ENCODE measurements around the gene EEPD1.
"Not testable (repeated sequence)": the region's sequence is repeated elsewhere in the genome, so short reads cannot be mapped to it uniquely, and the experiment has no call there.

The EEPD1 gene

GRCh38 chr7:36129048-36129534 lies 24.0 kb upstream of the EEPD1 start:
- DNase-seq (ENCODE audit: low read depth), result peak; percentile 73

- DNase-seq (ENCODE audit: low read depth), result no peak
Measured at GRCh38 chr7:36130236-36130945, 22.7 kb upstream of the EEPD1 start.

- DNase-seq (ENCODE audit: low read depth), result no peak
Measured at GRCh38 chr7:36131026-36131425, 22.0 kb upstream of the EEPD1 start.

GRCh38 chr7:36131499-36131898 lies 21.6 kb upstream of the EEPD1 start:
- DNase-seq (ENCODE audit: low read depth), result no peak

- DNase-seq (ENCODE audit: low read depth), result no peak
Measured at GRCh38 chr7:36132012-36132411, 21.0 kb upstream of the EEPD1 start.

GRCh38 chr7:36135700-36136099 lies 17.4 kb upstream of the EEPD1 start:
- DNase-seq (ENCODE audit: low read depth), result no peak

GRCh38 chr7:36137258-36137657 lies 15.8 kb upstream of the EEPD1 start:
- DNase-seq (ENCODE audit: low read depth), result no peak

GRCh38 chr7:36137754-36138153 lies 15.3 kb upstream of the EEPD1 start:
- no peak for DNase-seq (ENCODE audit: low read depth)

- no peak for DNase-seq (ENCODE audit: low read depth)
Measured at GRCh38 chr7:36138209-36138608, 14.8 kb upstream of the EEPD1 start.

GRCh38 chr7:36141351-36141750 lies 11.7 kb upstream of the EEPD1 start:
- no peak for DNase-seq (ENCODE audit: low read depth)

- no peak for DNase-seq (ENCODE audit: low read depth)
Measured at GRCh38 chr7:36141850-36142249, 11.2 kb upstream of the EEPD1 start.

GRCh38 chr7:36144189-36144588 lies 8.9 kb upstream of the EEPD1 start:
- no peak for DNase-seq (ENCODE audit: low read depth)

GRCh38 chr7:36145686-36146085 lies 7.4 kb upstream of the EEPD1 start:
- DNase-seq (ENCODE audit: low read depth), result no peak

GRCh38 chr7:36147361-36147760 lies 5.7 kb upstream of the EEPD1 start:
- DNase-seq (ENCODE audit: low read depth), result no peak

- no peak for DNase-seq (ENCODE audit: low read depth)
Measured at GRCh38 chr7:36148422-36149065, 4.5 kb upstream of the EEPD1 start.

GRCh38 chr7:36149240-36149639 lies 3.8 kb upstream of the EEPD1 start:
- not testable (repeated sequence) for DNase-seq (ENCODE audit: low read depth)

- DNase-seq (ENCODE audit: low read depth), result no peak
Measured at GRCh38 chr7:36149694-36150452, 3.2 kb upstream of the EEPD1 start.

- no peak for DNase-seq (ENCODE audit: low read depth)
Measured at GRCh38 chr7:36151921-36152755, 916 bp upstream of the EEPD1 start.

GRCh38 chr7:36153571-36154097 lies 580 bp downstream of the EEPD1 start:
- DNase-seq (ENCODE audit: low read depth), result peak; percentile 32

GRCh38 chr7:36154255-36155212 lies 1.5 kb downstream of the EEPD1 start:
- DNase-seq (ENCODE audit: low read depth), result no peak
